Activated CD4-positive, alpha-beta T cell treated with anti-CD3 and anti-CD28 coated beads for 1 hour (primary cell): ENCODE data around the gene WWTR1.

Experiments used
- DNase-seq: peaks from one replicate; pipeline ENCODE4 v3.0.0-alpha.2; 2020

WWTR1 gene

DNA sequence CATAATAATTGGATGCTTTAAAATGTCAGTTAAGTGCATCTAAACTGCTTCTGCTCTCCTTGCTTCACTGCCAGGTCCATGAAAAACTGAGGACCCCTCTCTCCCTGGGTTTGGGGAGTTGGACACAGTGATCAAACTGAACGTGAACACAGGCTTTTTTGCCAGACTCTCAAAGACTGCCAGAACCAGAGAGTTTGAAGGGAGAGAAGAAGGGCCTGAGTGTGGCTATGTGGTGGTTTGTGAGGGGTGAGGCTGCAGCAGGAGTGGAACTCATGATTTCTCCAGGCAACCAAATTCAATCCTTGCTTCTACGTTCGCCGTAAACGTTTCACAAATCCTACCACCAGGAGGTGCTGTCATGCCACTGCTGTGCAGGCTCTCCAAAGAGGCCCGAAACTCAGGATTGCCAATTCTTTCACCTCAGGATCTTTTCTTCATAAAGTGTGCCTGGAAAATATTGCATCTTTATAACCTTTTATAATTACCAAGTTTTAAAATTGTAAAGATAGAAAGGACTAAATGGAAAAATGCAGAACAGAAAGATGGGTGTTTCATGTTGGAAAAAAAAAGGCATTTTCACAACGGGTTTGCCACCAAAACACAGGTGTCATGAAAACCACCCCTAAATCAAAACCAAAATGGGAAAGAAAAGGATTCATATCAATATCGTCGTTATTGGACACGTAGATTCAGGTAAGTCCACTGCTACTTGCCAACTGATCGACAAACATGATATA, 163.6 kb downstream of the WWTR1 start:
- no peak for DNase-seq

DNA sequence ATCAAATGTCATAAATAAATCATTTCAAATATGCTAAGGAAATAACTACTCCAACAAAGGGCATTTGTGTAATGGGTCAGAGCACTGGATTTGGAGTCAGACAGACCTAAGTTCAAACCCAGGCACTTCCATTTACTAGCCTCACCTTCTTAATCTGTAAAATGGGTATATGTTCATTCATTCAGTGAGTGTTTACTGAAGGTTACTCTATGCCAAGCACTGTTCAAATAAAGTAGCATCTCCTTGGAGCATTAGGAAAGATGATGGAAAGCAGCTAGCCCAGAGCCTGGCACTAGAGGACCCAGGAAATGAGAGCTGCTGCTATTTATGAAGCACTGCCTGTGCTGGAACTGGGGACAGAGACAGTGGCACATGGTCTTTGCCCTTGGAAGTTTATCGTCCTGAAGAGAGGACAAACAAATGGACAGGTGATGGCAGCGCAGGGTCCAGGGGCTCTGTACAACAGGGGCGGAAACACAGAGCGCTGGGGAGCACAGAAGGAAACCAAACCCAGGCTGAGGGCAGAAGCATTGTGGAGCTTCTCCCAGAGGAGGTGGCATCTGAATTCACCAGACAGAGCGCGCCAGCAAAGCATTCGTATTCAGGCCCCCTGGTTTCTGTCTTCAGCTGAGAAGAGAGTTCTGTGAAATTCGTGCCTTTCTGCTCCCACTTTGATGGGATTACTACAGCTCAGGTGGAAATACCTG, 164.4 kb downstream of the WWTR1 start:
- DNase-seq, result no peak

DNA sequence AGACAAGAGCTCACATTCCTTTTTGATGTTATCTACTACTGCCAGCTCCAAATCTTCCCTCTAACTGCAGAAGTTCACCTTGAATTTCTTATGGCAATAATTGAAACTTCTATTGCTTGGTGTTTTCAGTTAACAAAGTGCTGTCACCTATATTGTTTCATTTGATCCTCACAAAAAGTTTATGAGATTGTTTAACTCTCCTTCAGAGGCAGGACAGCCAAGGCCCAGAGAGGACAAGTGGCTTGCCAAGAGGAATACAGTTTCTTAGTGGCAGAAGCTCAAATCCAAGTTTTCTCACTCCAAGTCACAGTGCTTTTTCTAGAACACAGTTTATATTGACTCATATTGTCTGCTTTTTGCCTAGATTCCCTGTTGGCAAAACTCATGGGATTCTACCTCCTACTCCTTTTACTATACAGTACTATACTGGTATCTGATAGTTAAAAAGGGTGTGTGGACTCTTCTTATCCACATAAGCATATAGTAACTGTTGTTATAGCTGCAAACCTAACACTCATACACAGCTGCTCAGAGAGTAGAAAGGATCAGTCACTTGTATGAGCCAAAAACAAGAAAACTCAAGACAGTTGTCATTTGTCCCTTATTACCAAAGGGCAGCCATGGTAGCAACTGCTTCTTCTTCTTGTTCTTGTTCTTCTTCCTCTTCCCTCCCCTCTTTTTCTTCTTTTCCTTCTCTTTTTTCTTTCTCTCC, 167.4 kb downstream of the WWTR1 start:
- DNase-seq, result no peak

DNA sequence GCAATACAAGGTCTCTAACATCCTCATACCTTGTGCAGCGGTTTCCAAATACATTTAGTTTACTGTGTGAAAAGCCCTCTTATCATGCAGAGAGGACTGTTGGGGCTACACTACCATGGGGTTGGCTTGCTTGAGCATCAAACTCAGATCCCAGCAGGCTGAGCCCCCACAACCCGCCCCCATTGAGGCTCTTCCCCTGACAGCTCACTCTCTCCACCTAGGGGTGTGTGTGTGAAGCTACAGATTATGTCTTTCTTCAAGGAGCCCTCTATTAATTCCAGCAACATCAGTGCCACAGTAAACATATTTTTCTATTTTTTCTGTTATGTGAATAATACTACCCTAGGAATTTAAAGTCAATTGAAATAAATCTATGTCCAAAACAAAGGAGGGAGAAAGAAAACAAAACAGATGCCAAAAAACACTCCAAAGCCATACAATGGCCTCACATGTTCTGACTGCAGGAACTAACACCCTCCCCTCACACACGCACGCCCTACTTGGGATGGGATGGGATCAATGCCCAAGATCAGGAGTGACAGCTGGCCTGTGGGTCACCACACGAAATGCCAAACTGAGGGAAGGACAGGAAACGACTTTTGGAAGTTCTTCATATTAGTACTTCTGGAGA, 168.7 kb downstream of the WWTR1 start:
- DNase-seq, result no peak

DNA sequence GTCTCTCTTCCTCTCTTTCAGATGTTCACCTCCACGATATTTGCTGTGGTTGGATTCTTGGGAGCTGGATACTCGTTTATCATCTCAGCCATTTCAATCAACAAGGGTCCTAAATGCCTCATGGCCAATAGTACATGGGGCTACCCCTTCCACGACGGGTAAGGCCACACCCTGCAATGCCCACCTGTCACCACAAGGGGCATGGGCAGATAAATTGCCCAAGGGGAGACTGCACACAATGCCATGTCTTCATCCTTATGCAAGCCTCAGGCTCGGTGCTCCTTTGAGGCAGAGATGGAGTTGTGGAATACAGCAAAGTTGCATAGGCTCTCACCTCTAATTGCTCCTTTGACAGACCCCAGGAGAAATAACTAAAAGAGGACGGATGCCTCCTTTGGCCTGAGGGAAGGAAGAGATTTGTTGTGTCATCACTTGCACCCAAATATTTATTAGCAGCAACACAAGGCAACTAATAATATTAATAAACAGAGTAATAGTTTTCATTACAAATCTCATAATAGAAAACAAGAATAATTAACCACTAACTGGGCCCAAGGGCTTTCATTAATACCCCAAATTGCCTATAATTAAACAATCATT, 170.1 kb downstream of the WWTR1 start:
- no peak for DNase-seq

DNA sequence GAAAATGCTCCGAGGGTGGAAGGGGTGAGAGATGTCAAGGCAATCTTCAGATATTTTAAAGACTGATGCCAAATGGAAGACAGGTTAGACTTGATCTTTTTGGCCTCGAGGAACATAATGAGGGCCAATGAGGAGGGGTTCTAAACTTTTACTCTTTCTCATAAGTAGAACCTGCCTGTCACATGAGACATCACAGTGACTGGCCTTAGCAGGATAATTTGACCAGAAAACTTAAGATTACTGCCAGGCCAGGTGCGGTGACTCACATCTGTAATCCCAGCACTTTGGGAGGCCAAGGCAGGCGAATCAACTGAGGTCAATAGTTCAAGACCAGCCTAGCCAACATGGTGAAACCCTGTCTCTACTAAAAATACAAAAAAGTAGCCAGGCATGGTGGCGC, 171.1 kb downstream of the WWTR1 start:
- DNase-seq, result no peak

DNA sequence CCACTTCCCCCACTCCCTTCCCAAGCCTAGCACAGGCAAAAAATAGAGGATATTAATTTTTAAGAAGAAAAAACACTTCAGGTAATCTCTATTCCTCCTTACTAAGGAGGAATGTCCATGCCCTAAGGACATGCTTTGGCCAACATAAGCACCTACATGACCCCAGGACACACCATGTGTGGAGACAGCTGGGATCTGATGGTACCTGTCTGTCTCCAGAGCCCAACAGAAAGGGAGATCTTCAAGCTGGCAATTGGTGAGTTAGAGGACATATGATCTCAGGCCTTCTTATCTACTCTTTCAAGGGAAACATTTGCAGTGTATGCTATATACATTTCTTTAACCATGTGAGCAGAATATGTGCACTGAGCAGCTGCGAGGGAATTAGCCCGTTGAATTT, 176.3 kb downstream of the WWTR1 start:
- DNase-seq, result no peak

DNA sequence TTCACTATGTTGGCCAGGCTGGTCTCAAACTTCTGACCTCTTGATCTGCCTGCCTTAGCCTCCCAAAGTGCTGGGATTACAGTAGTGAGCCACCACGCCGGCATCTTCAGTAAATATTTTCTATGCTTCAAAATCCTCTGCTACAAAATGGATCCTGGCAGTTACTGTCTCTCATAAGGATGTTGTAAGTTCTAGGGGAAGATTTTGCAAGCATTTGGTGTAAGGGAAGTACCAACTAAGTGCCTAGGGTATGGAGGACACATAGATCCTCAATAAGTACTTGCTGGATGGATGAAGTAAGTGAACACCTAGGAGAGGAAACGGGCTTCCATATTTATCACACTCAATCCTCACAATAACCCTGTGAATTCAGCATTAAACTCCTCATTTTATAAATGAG, 176.8 kb downstream of the WWTR1 start:
- no peak for DNase-seq

DNA sequence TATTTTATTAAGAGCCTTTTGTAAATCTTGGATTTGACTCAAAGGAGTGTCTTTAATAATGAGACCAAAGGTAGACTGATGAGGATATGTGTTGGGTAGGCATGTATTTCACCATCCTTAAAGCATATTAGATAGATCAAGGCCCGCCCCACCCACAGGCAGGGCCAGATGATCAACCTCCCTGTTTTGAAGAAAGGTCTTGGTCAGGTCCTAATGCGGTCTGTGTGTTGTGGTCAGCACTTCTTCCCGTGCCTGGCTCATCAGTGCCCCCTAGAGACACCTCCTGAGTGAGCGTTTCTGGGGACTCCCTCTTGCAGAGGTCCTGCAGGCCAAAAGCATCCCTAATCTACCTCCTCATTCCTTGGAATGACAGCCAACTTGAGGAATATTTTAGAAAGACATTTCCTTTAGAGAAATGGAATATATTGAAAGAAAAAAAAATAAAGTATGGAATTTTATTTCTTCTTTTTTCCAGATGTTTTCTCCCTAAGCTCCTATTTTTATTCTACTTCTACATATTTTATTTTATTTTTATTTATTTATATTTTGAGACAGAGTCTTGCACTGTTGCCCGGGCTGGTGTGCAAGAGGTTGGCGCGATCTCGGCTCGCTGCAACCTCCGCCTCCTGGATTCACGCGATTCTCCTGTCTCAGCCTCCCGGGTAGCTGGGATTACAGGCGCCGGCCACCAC, 177.4 kb downstream of the WWTR1 start:
- no peak for DNase-seq

DNA sequence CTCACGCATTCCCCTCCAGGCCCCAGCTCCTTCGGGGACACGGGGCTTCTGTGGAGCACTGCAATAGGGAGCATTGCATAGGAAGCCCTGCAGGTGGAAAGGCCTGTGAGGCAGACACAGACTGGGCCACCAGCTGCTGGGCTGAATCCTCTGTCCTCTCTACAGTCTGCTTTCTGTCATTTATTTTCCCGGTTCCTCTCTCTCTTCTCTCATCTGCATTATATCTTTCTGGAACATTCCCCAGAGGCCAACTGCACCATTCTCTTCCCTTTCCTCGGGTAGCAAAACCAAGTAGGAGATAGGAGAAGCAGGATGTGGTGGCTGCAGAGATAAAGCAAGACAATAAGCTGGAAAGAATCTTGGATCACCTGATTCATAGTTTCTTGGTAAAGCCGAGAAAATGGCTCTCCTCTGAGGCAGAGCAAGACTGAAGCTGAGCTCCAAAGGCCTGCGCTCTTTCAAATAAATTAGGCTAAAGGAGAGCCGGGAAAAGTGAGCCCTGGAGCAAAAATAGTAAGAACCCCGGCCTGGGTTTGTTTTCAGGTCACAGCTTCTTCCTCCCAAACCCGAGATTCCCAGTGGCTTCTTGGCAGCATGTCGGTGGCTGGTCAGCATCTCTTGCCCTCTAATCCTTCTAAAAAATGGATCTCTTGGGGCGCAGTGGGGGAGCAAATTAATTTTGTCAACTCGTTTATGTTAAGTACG, 178.1 kb downstream of the WWTR1 start:
- no peak for DNase-seq

DNA sequence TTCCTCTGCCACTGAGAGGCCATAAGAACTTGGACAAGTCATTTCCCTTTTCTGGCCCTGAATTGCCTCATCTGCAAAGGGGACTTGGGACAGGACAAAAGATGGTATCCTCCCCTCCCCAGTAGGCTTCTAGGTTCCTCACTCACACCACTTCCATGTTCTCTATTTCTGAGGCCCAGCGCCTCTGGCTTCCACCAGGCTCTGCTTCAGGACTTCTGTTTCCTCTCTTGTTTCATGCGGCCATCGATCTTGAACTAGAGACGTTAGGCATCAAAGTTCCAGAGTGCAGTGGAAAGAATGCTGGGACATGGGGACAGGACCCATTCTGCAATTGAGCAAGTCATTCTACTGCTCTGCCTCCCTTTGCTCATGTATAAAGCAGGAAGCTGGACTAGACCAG, 181.6 kb downstream of the WWTR1 start:
- no peak for DNase-seq

DNA sequence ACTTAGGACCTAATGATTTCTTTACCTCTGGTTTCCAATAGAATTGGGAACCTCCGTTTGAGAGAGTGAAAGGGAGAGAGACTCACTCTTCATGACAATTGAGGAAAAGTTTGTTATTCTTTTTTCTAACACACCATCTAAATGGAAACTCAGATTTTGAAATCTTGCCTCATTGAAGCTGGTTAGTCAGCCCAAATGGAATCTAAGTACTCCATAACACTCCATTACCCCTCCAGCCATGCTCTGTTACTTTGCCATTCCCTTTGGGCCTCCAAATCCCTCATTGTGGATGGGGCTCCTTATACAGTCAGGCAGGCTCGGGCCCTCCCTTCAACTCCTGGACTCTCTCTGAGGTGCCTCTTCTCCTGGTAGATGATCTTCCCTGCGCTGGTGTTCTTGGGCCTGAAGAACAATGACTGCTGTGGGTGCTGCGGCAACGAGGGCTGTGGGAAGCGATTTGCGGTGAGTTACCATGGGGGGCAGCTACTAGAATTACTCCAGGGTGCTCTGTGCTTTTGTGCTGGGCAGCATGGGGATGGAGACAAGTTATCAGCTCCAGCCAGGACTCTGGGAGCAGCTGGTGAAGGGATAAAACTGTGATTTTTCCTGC, 182.3 kb downstream of the WWTR1 start:
- DNase-seq, result no peak

DNA sequence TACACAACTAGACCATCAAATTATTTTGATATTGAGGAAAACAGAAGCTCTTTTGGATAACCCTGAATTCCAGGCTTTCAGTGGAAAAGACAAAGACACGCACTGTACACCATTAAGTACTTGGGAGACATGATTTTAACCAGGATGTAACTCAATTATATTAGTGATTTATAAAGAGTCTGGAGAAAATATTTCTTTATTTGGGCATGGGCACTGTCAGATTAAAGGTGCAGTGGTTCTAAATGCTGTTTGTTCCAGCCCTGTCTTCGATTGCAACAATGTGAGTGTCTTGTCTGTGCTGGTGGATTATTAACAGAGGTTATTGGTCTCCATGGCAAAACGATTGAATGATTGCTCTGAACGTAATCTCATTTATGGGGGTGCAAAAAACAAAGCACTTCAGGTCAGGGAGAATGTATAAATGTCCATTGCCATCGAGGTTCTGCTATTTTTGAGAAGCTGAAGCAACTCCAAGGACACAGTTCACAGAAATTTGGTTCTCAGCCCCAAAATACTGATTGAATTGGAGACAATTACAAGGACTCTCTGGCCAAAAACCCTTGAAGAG, 183.5 kb downstream of the WWTR1 start, which contains the start of gene TM4SF4:
TM4SF4 (plus strand) TSS at position 448 of the 568 bp plus-strand sequence. CDS start 181 bp downstream, outside the sequence.
- DNase-seq, result no peak

DNA sequence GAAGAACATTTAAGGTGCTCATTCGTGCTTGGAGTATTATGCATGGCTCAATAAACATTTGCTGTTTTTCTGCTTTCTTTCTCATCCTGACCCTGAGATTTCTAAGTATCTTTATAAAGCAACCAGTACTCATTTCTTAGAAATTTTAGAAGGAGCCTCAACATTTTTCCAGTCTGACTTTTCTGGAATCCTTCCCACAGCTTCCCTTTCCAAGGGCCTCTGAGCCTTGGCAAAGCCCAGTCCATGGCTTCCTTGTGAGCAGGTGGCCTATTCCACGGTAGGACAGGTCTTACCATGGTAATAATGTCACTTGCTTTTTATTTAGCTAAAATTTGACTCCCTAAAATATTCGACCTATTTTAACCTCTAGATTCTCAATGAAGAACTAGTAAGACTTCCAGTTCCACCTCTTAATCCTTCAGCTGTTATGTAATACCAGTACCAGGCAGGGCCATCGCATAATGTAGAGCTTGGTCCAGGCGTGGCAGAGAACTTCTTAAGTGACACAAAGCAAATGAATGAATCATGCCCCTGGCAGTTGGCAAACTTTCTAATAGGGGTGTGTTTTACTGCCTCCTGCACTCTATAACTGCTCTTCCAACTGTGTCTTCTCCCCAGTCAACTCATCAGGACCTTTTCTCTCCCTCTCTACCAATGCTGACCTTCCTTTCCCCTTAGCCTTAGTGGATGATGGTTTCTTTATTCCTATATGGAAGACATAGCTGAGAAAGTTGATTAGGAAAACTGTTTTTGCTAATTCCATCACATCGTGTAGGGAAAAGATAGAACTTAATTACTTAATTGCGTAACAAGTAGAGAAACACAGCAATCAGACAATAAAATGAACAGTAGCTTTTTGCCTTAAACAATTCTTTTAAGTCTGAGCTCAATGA, 184.2 kb downstream of the WWTR1 start:
- DNase-seq, result no peak

DNA sequence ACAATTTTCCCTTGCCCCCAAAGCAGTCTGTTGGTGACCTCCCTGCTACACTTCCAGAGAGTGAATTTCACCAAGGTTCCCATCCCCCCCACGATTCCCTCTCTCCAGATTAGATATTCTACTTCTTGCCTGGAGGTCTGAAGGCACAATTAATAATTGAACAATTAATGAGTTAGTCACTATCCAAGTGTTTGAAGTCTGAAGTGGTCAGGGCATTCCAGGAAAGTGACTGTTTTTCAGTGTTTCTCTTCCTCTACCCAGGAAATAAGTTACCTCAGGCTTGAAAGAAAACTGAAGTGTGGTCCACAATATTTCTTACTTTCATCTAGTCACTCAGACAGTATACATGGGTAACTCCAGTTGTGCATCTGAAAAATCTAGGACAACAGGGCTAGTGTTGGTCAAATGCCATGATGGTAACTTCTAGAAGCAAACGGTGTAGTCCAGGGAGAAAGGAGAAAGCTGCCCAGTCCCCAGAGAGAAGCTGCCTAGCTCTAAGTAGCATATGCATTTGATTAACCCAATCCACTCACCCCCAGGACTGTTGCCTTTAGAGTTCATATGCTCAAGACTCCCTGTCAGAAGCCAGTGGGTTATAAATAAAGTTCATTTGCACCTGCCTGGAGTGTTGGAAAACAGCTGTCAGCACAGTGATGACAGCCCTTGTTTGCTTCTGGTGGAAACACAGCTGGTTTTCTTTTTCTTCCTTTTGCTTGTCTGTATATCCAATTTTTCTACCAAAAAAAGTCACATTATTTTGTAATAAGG, 185.6 kb downstream of the WWTR1 start:
- no peak for DNase-seq

DNA sequence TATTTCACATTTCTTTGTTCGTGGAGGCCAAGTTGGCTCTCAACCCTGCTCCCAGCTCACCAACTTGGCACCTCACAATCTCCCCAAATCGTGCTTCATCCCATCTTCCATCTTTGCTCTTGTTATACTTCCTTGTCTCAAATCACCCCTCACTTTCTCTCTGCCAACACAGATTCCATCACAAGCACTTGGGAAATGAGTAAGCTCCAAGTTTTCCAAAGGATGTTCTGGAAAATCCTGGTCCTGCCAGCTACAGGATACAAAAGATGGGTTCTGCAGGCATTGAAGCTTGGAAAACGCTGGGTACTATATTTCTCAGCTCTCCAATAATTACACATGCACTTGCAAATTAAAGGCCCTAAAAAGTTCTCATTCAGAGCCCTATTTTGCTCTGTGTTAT, 187.4 kb downstream of the WWTR1 start:
- no peak for DNase-seq

DNA sequence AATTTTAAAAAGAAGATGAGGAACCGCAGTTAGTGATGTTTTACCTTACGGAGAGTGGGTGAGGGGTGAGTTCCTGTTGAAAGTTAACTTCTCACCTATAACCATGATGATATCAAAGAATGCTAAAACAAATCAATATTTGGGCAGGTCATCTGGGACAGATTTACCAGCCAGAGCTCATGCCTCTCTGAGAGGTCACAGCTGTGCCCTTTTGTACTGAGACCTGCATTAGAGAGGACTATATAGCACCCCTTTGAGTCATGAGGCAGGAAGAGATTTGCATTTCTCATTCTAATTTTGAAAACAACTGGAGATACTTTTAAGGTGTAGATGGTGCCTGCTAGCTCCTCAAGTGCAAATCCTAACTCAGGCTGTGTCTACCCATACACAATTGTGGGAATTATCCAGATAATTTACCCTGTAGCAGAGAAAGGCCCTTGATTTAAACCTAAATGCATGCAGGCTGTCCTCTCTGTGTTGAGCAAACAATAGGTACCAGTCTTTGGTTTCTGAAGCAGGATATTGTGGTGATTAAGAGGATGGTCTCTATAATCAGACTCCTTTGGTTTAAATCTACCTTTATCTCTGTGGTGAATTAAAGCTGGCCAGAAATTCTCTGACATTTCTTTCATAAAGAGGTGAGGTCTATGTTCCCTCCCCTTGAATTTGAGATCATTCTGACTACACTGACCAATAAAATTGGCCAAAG, 189.2 kb downstream of the WWTR1 start:
- no peak for DNase-seq
